H1 (cell line): ENCODE measurements around the gene KCNK15. TPM values are rescaled to one million over a fixed set of nuclear protein-coding genes. Genes with fewer than 3 reads are reported as not detected.

ENCODE experiments used
- BCL11A ChIP-seq, 2 experiments: IDR thresholded peaks; one replicate each; pipeline ENCODE4 v1.6.1; 2011; ENCODE audit warnings: low read depth in 2 of 2, low read length in 2 of 2, mild to moderate bottlenecking in 2 of 2
- BRCA1 ChIP-seq: IDR thresholded peaks from 2 replicates; pipeline ENCODE4 v1.6.1; 2012; ENCODE audit warnings: low read depth, low read length, improper control_type of control experiment
- CHD7 ChIP-seq: fragments of 300-600 bp; sonication (generic); IDR thresholded peaks from 2 replicates; pipeline ENCODE4 v1.7.1; 2012; ENCODE audit warnings: low read length, moderate library complexity, mild to moderate bottlenecking, inconsistent platforms; ENCODE audit not compliant: insufficient replicate concordance
- JUN ChIP-seq: IDR thresholded peaks from 2 replicates; pipeline ENCODE4 v1.6.1; 2011; ENCODE audit warnings: low read depth, mild to moderate bottlenecking, improper control_type of control experiment, low read length
- KDM1A ChIP-seq: fragments of 200-600, 300-600 bp; sonication (generic); IDR thresholded peaks from 2 replicates; pipeline ENCODE4 v1.7.1; 2016; ENCODE audit warnings: mild to moderate bottlenecking, low read length, borderline replicate concordance
- SIN3A ChIP-seq, 2 experiments: IDR thresholded peaks in 1 of 2; conservative IDR thresholded peaks in 1 of 2; 2 replicates each; pipeline ENCODE4 v1.6.1; 2011 to 2012; ENCODE audit warnings: low read length in 2 of 2, improper control_type of control experiment in 1 of 2, low read depth in 1 of 2, mild to moderate bottlenecking in 1 of 2
- SP2 ChIP-seq: IDR thresholded peaks from 2 replicates; pipeline ENCODE4 v1.6.1; 2012; ENCODE audit warnings: mild to moderate bottlenecking, low read length, inconsistent platforms
- TBP ChIP-seq: IDR thresholded peaks from 2 replicates; pipeline ENCODE4 v1.6.1; 2011; ENCODE audit warnings: low read depth, low read length, improper control_type of control experiment
- TCF12 ChIP-seq: IDR thresholded peaks from 2 replicates; pipeline ENCODE4 v1.6.1; 2011; ENCODE audit warnings: low read depth, mild to moderate bottlenecking, low read length
- polyA plus RNA-seq, 7 experiments: library from polyadenylated mRNA; depleted of rRNA in 3 of 7; stranded (reverse) in 5 of 7; unstranded in 2 of 7; fragments of >200 nt in 5 of 7; fragments of 200-250 nt in 2 of 7; gene quantifications; 1 replicate in 5 of 7; 2 replicates in 1 of 7; 4 replicates in 1 of 7; pipeline versions ENCODE4 v1.2.1 to v1.2.3, GENCODE V29; 2011 to 2013; ENCODE audit warnings: missing spikeins in 2 of 7, mixed read lengths in 2 of 7
- total RNA-seq: library from RNA; stranded (reverse); fragmentation: NEBNext Ultra II Directional; extraction: Animal tissue kit (Norgen Biotek cat#: 25700); gene quantifications from 2 replicates; pipeline ENCODE4 v1.2.1, GENCODE V29; 2021

Gene KCNK15
- total and polyA plus RNA-seq, 2 of the 8 experiments (the other 6 are each of a cell fraction or from before 2014, with no cell fraction given) = 0.24 to 0.33 TPM

- no peak for TF ChIP-seq CHD7
- no peak for TF ChIP-seq SIN3A (conservative IDR thresholded peaks at IDR 0.05 in 1 of 2, IDR thresholded peaks at IDR 0.05 in 1 of 2; ENCODE audit: low read depth in 1 of 2, low read length in 2 of 2)
- no peak for TF ChIP-seq TBP
- no peak for TF ChIP-seq SP2
- no peak for TF ChIP-seq TCF12
- TF ChIP-seq BRCA1 = no peak
- TF ChIP-seq JUN = no peak
- TF ChIP-seq KDM1A = no peak
- no peak for TF ChIP-seq BCL11A (IDR thresholded peaks at IDR 0.05; ENCODE audit: low read depth in 2 of 2, low read length in 2 of 2)
These were observed 25.1 kb upstream of the KCNK15 start (continued) for GRCh38 chr20:44720621-44720996.
